Spleen (tissue), 13 donors: ENCODE data around the gene CHD3. TPM values are rescaled to one million over a fixed set of nuclear protein-coding genes. Genes with fewer than 3 reads are reported as not detected.
A peak's percentile ranks its signal among the peaks of the same experiment; 100 is the strongest.

Source experiments
- DNase-seq: peaks from one replicate; pipeline ENCODE4 v3.0.0-alpha.2; 2020
- H3K27ac ChIP-seq, 8 donors: fragments of 200-600 bp; sonication (generic) in 7 of 8; 1 replicate in 4 of 8; 2 replicates in 4 of 8; pipeline versions ENCODE4 v1.5.0 to v1.8.0; 2016 to 2021; ENCODE audit warnings: inconsistent platforms in 4 of 8, mild to moderate bottlenecking in 4 of 8, moderate library complexity in 1 of 8
- H3K27me3 ChIP-seq, 7 donors: fragments of 200-600 bp; sonication (generic) in 6 of 7; replicated peaks in 1 of 7; 1 replicate in 4 of 7; 2 replicates in 3 of 7; pipeline versions ENCODE4 v1.5.0 to v1.8.0; 2016 to 2021; ENCODE audit warnings: inconsistent platforms in 3 of 7, mild to moderate bottlenecking in 1 of 7
- H3K36me3 ChIP-seq, 6 donors: fragments of 200-600 bp; sonication (generic) in 5 of 6; 1 replicate in 4 of 6; 2 replicates in 2 of 6; pipeline versions ENCODE4 v1.5.0 to v1.8.0; 2016 to 2021; ENCODE audit warnings: inconsistent platforms in 2 of 6
- H3K4me1 ChIP-seq, 6 donors: fragments of 200-600 bp; sonication (generic) in 5 of 6; 1 replicate in 3 of 6; 2 replicates in 3 of 6; pipeline versions ENCODE4 v1.5.0 to v1.8.0; 2016 to 2021; ENCODE audit warnings: inconsistent platforms in 3 of 6
- H3K4me3 ChIP-seq, 8 donors: fragments of 200-600 bp; sonication (generic) in 7 of 8; 1 replicate in 4 of 8; 2 replicates in 4 of 8; pipeline versions ENCODE4 v1.5.0 to v1.8.0; 2016 to 2021; ENCODE audit warnings: inconsistent platforms in 4 of 8, mild to moderate bottlenecking in 4 of 8, moderate library complexity in 2 of 8
- H3K9me3 ChIP-seq, 8 donors: fragments of 200-600 bp; sonication (generic) in 7 of 8; 1 replicate in 4 of 8; 2 replicates in 4 of 8; pipeline versions ENCODE4 v1.5.0 to v1.8.0; 2016 to 2021; ENCODE audit warnings: inconsistent platforms in 4 of 8
- POLR2A ChIP-seq, 3 donors: fragments of 450-650 bp; IDR thresholded peaks; one replicate each; pipeline ENCODE4 v1.5.1; 2017; ENCODE audit warnings: antibody characterized with exemption in 3 of 3, mild to moderate bottlenecking in 1 of 3
- POLR2AphosphoS5 ChIP-seq, 3 donors: sonication (generic); formaldehyde crosslinking; IDR thresholded peaks; one replicate each; pipeline ENCODE4 v1.5.1; 2017; ENCODE audit warnings: antibody characterized with exemption in 3 of 3
- WGBS, 5 donors: extraction: QIAGEN DNeasy Blood & Tissue Kit in 3 of 5; methylation state at CpG; one replicate each; pipeline versions ENCODE4 v1.1.5 to v1.1.7; 2013 to 2018; 5-methylcytosine and 5-hydroxymethylcytosine counted together
- intact Hi-C: fragments of 100-400 bp; cut with DNase I; formaldehyde crosslinking; loops from one replicate; pipeline ENCODE4 v1.15.0; 2023; ENCODE audit warnings: low total_unique reads
- long read RNA-seq, 2 donors: transcript quantifications; one replicate each; lab custom pipeline, GENCODE V29; 2026
- polyA plus RNA-seq, 3 donors: library from polyadenylated mRNA; stranded (reverse); fragments of 200-250 nt; gene quantifications; one replicate each; pipeline ENCODE4 v1.2.1, GENCODE V29; 2013
- total RNA-seq, 7 donors: library from RNA; depleted of rRNA in 3 of 7; stranded (reverse); fragments of >200 nt in 3 of 7; fragmentation: NEBNext Ultra II Directional in 4 of 7; extraction: Animal tissue kit (Norgen Biotek cat#: 25700) in 4 of 7; gene quantifications; one replicate each; pipeline versions ENCODE4 v1.1.0 to v1.2.1, GENCODE V29; 2016 to 2021
- TF ChIP-seq, protein P1 (sequence below), 11 experiments: fragments of 200-600 bp in 7 of 11; fragments of 450-650 bp in 4 of 11; sonication (generic) in 4 of 11; IDR thresholded peaks in 8 of 11; conservative IDR thresholded peaks in 3 of 11; 1 replicate in 7 of 11; 2 replicates in 4 of 11; pipeline versions ENCODE4 v1.4.0 to v1.8.0; 2016 to 2021; ENCODE audit warnings: antibody characterized with exemption in 11 of 11, inconsistent platforms in 4 of 11, mild to moderate bottlenecking in 1 of 11
- donor health status: healthy with polysubstance abuse.
- donor health status: DM: no; HTN: no; CAD: no; lungs with moderate emphysema.
- donor health status: DM: no; HTN: no; CAD: no.
- donor health status: Bipolar disorder and iron deficiency.
- donor health status: healthy.
- donor health status: DM: no; HTN: no; CAD: no.
- donor health status: DM: yes; HTN: yes; CAD: no.

The CHD3 gene
- total RNA-seq, result 100 to 1,000 TPM in 2 of 7 donors, 10 to 100 TPM in 5; 60.9 to 117 (median 83.6) TPM
- polyA plus RNA-seq, result 10 to 100 TPM; 37.0 to 84.3 (median 71.8) TPM
- long read RNA-seq, donor 1, partial matches to known transcripts, result 6 of 10 reads
- long read RNA-seq, donor 1, other reads (novel, unspliced or antisense), result 0 of 10 reads
- long read RNA-seq, donor 2, result 0 reads

DNA sequence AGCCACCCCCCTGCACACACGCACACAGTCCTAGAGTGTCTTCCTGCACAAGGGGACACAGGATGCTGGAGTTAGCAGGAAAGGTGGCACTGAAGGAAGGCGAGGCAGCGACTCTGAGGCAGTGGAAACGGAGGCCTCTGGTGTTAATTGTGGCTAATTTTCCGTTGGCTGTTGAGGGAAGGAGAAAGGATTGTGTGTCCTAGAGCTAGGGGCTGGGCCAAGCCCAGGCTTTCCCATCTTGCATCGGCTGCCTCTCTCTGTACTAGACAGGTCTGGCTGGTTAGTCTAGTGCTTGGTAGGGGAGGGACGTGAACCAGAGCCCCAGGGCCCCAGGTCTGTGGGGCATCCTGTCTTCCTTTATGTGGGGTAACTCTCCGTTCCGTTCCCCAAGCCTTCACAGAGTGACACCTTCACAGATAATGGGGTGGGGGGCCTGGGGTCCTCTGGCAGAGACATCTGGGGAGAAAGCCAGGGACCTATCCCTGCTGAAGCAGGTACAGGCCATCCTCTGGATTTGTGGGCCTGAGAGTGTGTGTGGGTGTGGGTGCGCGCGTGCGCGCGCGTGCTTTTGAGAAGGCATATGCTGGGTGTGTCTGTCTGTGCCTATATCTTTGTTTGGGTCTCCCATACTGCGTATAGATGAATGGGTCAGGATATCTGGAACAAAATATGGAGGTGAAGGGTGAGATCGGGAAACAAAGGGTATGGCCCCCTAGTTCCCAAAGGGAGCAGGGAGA lies at the start of gene CHD3:
CHD3 (plus strand) TSS at position 606 of the 737 bp plus-strand sequence. CDS start 212 bp downstream, outside the sequence.
- WGBS, 5 donors, result 34 to 47% (median 38%) methylated on average over 15 to 18 of the region's 18 CpGs
- TF ChIP-seq, protein P1, sequence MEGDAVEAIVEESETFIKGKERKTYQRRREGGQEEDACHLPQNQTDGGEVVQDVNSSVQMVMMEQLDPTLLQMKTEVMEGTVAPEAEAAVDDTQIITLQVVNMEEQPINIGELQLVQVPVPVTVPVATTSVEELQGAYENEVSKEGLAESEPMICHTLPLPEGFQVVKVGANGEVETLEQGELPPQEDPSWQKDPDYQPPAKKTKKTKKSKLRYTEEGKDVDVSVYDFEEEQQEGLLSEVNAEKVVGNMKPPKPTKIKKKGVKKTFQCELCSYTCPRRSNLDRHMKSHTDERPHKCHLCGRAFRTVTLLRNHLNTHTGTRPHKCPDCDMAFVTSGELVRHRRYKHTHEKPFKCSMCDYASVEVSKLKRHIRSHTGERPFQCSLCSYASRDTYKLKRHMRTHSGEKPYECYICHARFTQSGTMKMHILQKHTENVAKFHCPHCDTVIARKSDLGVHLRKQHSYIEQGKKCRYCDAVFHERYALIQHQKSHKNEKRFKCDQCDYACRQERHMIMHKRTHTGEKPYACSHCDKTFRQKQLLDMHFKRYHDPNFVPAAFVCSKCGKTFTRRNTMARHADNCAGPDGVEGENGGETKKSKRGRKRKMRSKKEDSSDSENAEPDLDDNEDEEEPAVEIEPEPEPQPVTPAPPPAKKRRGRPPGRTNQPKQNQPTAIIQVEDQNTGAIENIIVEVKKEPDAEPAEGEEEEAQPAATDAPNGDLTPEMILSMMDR (IDR thresholded peaks at IDR 0.05 in 8 of 11, conservative IDR thresholded peaks at IDR 0.05 in 3 of 11), result no peak
- TF ChIP-seq POLR2A (IDR thresholded peaks at IDR 0.05) (peak in 1 of 3 donors; percentile 18), POLR2AphosphoS5 (IDR thresholded peaks at IDR 0.05) (peak in 1 of 3 donors; percentile 80)
- DNase-seq, result no peak
- Histone ChIP-seq H3K9me3 (no peaks in the 10 kb centered on the region), H3K27ac (peak within 1 kb of the TSS; percentile 81 to 97 (median 94)), H3K4me3 (peak within 1 kb of the TSS; percentile 47 to 93 (median 78)), H3K36me3 (peaks cover 0 to 39% (median 29%) of the 10 kb centered on the region in 6 donors), H3K27me3 (no peaks in the 10 kb centered on the region), H3K4me1 (peaks cover 31 to 67% (median 56%) of the 10 kb centered on the region in 6 donors)
- intact Hi-C loops, result no loop called here

DNA sequence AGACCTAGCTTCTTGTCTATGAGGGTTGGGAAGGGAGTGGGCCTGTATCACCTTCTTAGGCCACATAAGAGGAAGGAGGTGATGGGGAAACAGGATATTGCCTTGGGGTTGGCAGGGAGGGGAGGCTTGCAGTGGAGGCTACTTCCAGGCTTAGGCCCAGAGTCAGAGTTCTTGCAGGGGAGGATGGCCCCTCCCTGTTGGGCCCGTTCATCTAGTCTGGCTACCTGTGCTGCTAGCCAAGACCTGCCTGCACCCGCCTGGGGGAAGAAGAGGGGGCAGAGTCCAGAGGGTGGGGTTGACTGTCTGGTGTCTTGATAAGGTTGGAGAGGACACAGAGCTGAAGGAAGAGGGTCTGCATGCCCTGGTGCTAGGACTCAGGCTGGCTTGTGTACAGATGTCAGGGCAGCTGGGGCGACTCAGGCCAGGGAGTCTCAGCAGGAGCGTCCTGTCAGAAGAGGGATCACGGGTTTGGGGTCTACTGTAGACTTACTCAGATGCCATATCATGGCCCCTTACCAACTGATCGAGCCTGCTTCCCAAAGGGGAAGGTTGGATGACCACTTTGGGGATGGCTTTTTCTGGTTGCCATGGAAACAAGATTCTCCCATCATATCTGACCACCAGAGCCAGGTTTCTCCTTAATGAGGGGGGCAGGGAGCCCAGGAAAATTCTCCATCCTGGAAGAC lies 49.3 kb upstream of the CHD3 start:
- H3K4me3 ChIP-seq, result peak overlapping the region in 6 of 8 donors; percentile 7 to 86 (median 76)
- peak; percentile 87 for DNase-seq
- H3K9me3 ChIP-seq, result no peaks in the 10 kb centered on the region
- intact Hi-C loops, result no loop called here
- H3K36me3 ChIP-seq, result peaks cover 0 to 17% (median 0%) of the 10 kb centered on the region in 6 donors
- no peaks in the 10 kb centered on the region for H3K27me3 ChIP-seq
- H3K4me1 ChIP-seq, result peaks cover 39 to 89% (median 60%) of the 10 kb centered on the region in 6 donors
- WGBS, 5 donors, result 52 to 73% (median 60%) methylated on average over 4 to 6 of the region's 6 CpGs
- TF ChIP-seq POLR2A (IDR thresholded peaks at IDR 0.05), result no peak
- TF ChIP-seq, protein P1 (IDR thresholded peaks at IDR 0.05 in 8 of 11, conservative IDR thresholded peaks at IDR 0.05 in 3 of 11), result no peak
- peak; percentile 22 to 72 (median 42) for TF ChIP-seq POLR2AphosphoS5 (IDR thresholded peaks at IDR 0.05)
- H3K27ac ChIP-seq, result peak overlapping the region; percentile 53 to 100 (median 96)

DNA sequence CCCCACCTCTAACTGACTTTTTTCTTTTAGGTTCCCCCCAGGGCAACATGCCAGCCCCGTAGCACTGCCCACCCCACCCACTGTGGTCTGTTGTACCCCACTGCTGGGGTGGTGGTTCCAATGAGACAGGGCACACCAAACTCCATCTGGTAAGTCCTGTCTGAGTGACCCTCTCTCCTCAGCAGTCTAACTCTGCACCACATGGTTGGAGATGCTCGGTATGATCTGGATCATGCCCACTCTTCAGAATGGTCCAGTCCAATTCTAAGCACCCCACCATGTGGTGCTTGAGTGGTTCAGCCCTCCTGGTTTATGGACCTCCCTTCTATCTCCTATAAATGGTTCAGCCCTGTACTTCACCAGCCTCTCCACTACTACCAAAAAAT lies 48.7 kb upstream of the CHD3 start:
- H3K27me3 ChIP-seq, result no peaks in the 10 kb centered on the region
- DNase-seq, result no peak
- H3K36me3 ChIP-seq, result peaks cover 0 to 17% (median 0%) of the 10 kb centered on the region in 6 donors
- intact Hi-C loops, result no loop called here
- H3K4me3 ChIP-seq, result peak overlapping the region in 5 of 8 donors; percentile 13 to 86 (median 80)
- H3K27ac ChIP-seq, result peak overlapping the region in 7 of 8 donors; percentile 75 to 100 (median 97)
- peaks cover 39 to 88% (median 61%) of the 10 kb centered on the region in 6 donors for H3K4me1 ChIP-seq
- WGBS, 5 donors, result 54 to 79% (median 71%) methylated on average over 2 of the region's 2 CpGs
- no peak for TF ChIP-seq POLR2A (IDR thresholded peaks at IDR 0.05)
- TF ChIP-seq, protein P1 (IDR thresholded peaks at IDR 0.05 in 8 of 11, conservative IDR thresholded peaks at IDR 0.05 in 3 of 11), result no peak
- TF ChIP-seq POLR2AphosphoS5 (IDR thresholded peaks at IDR 0.05), result no peak
- no peaks in the 10 kb centered on the region for H3K9me3 ChIP-seq
